A549 (cell line): ENCODE results near the gene AFF3. TPM values are rescaled to one million over a fixed set of nuclear protein-coding genes. Genes with fewer than 3 reads are reported as not detected.
A peak's percentile ranks its signal among the peaks of the same experiment; 100 is the strongest.

ENCODE experiments used
- ATAC-seq, 2 experiments: fragments of 200-7000 bp in 1 of 2; fragments of >200 bp in 1 of 2; cut with Nextera tagmentation in 1 of 2; cut with Tn5 transposase in 1 of 2; 3 replicates each; pipeline versions ENCODE4 v1.8.0 to v1.9.1; 2018 to 2020; ENCODE audit warnings: mild to moderate bottlenecking in 1 of 2, moderate library complexity in 1 of 2
- CTCF ChIA-PET: fragments of 300-600 bp; sonication (Branson Sonifier 250); formaldehyde crosslinking; extraction: SDS; loops from one replicate; lab custom pipeline; 2021; ENCODE audit warnings: antibody characterized with exemption, inconsistent platforms; lab: Yijun Ruan, JAX
- POLR2A ChIA-PET: fragments of 350-600 bp; formaldehyde crosslinking; extraction: SDS; loops from one replicate; lab custom pipeline; 2021; ENCODE audit warnings: antibody characterized with exemption, inconsistent platforms; lab: Yijun Ruan, JAX
- DNase-seq, 2 experiments: peaks; one replicate each; pipeline versions ENCODE4 v3.0.0 to v3.0.0-alpha.2; 2011 to 2016; ENCODE audit warnings: low read depth in 1 of 2, low spot score in 1 of 2
- FAIRE-seq: peaks from 2 replicates; lab custom pipeline; 2011; peaks lifted over from hg19 to GRCh38; lab: Jason Lieb, UNC
- H3K27ac ChIP-seq, 2 experiments: fragments of >200 bp; sonication (Bioruptor Twin); formaldehyde crosslinking; 3 replicates each; pipeline ENCODE4 v1.5.1; 2016 to 2017
- H3K4me1 ChIP-seq: fragments of >200 bp; sonication (Bioruptor Twin); formaldehyde crosslinking; 3 replicates; pipeline ENCODE4 v1.6.1; 2016
- H3K4me2 ChIP-seq: fragments of >200 bp; sonication (Bioruptor Twin); formaldehyde crosslinking; 3 replicates; pipeline ENCODE4 v1.6.1; 2016
- H3K4me3 ChIP-seq: fragments of >200 bp; sonication (Bioruptor Twin); formaldehyde crosslinking; 3 replicates; pipeline ENCODE4 v1.5.1; 2016
- H3K9me3 ChIP-seq: fragments of >200 bp; sonication (Bioruptor Twin); formaldehyde crosslinking; 3 replicates; pipeline ENCODE4 v1.6.1; 2016
- BHLHE40 ChIP-seq: IDR thresholded peaks from 2 replicates; pipeline ENCODE4 v1.6.1; 2012; ENCODE audit warnings: low read depth, low read length, inconsistent platforms
- CHD2 ChIP-seq: fragments of 150-350 bp; IDR thresholded peaks from 2 replicates; pipeline ENCODE4 v1.6.1; 2014; ENCODE audit warnings: low read length; ENCODE audit not compliant: partially characterized antibody
- CTCF ChIP-seq: fragments of >200 bp; sonication (Bioruptor Twin); formaldehyde crosslinking; IDR thresholded peaks from 3 replicates; pipeline ENCODE4 v1.5.1; 2016
- ESRRA ChIP-seq: fragments of 150-350 bp; IDR thresholded peaks from 2 replicates; pipeline ENCODE4 v1.6.1; 2014; ENCODE audit warnings: mild to moderate bottlenecking, low read length, borderline replicate concordance
- HMGXB4 ChIP-seq: fragments of 250-450 bp; sonication (Bioruptor Pico); IDR thresholded peaks from 2 replicates; pipeline ENCODE4 v1.5.0; 2021; ENCODE audit warnings: mild to moderate bottlenecking, moderate library complexity, borderline replicate concordance
- HOXB13 ChIP-seq: fragments of 250-450 bp; sonication (Bioruptor Pico); IDR thresholded peaks from 2 replicates; pipeline ENCODE4 v1.5.0; 2020; ENCODE audit warnings: low read depth, mild to moderate bottlenecking, moderate library complexity
- JUN ChIP-seq, 2 experiments: fragments of >200 bp; sonication (Bioruptor Twin); formaldehyde crosslinking; IDR thresholded peaks; 2 replicates in 1 of 2; 3 replicates in 1 of 2; pipeline ENCODE4 v1.6.1; 2016 to 2017
- KDM5A ChIP-seq: fragments of 200-600 bp; sonication (generic); IDR thresholded peaks from 2 replicates; pipeline ENCODE4 v1.6.1; 2016; ENCODE audit warnings: antibody characterized with exemption, mild to moderate bottlenecking
- MAFK ChIP-seq: fragments of 450-650 bp; IDR thresholded peaks from 2 replicates; pipeline ENCODE4 v1.6.1; 2014; ENCODE audit not compliant: partially characterized antibody
- NFE2L2 ChIP-seq: fragments of 150-350 bp; conservative IDR thresholded peaks from 2 replicates; pipeline ENCODE4 v1.6.1; 2014; ENCODE audit warnings: low read length
- NPAS2 ChIP-seq: fragments of 250-450 bp; sonication (Bioruptor Pico); IDR thresholded peaks from 2 replicates; pipeline ENCODE4 v1.8.0; 2022; ENCODE audit warnings: mild to moderate bottlenecking, moderate library complexity, borderline replicate concordance
- NR3C1 ChIP-seq: fragments of >200 bp; sonication (Bioruptor Twin); formaldehyde crosslinking; IDR thresholded peaks from 3 replicates; pipeline ENCODE4 v1.6.1; 2017
- SMC3 ChIP-seq: fragments of >200 bp; sonication (Bioruptor Twin); formaldehyde crosslinking; IDR thresholded peaks from 3 replicates; pipeline ENCODE4 v1.6.1; 2018; ENCODE audit warnings: inconsistent platforms
- TFCP2L1 ChIP-seq: fragments of 250-450 bp; sonication (Bioruptor Pico); IDR thresholded peaks from 2 replicates; pipeline ENCODE4 v1.5.0; 2021; ENCODE audit warnings: mild to moderate bottlenecking
- USF2 ChIP-seq: fragments of 450-650 bp; IDR thresholded peaks from 2 replicates; pipeline ENCODE4 v1.6.1; 2014; ENCODE audit warnings: antibody characterized with exemption
- ZFP36 ChIP-seq: fragments of 450-650 bp; IDR thresholded peaks from 2 replicates; pipeline ENCODE4 v1.6.1; 2014; ENCODE audit warnings: borderline replicate concordance; ENCODE audit not compliant: partially characterized antibody
- ZNF302 ChIP-seq: fragments of 250-450 bp; sonication (Bioruptor Pico); IDR thresholded peaks from 2 replicates; pipeline ENCODE4 v1.9.0; 2021; ENCODE audit warnings: inconsistent platforms, mild to moderate bottlenecking, moderate library complexity
- WGBS: methylation state at CpG from one replicate; pipeline ENCODE4 v1.1.6; 2017; ENCODE audit errors: missing lambda C conversion rate; 5-methylcytosine and 5-hydroxymethylcytosine counted together
- polyA plus RNA-seq, 4 experiments: library from polyadenylated mRNA; depleted of rRNA in 3 of 4; stranded (reverse); fragments of >200 nt; fragmentation: RNase III in 1 of 4; extraction: RNeasy Plus Mini Kit Qiagen cat#74134 plus additional on column Dnase treatment in 1 of 4; gene quantifications; 2 replicates in 3 of 4; 3 replicates in 1 of 4; pipeline ENCODE4 v1.2.3, GENCODE V29; 2011 to 2017

The AFF3 gene
- polyA plus RNA-seq, 2 of the 4 experiments (the other 2 are of a cell fraction): not detected

- Histone ChIP-seq H3K27ac (no peak overlapping the region), H3K4me2 (no peak overlapping the region), H3K4me1 (no peaks in the 10 kb centered on the region), H3K4me3 (no peak overlapping the region), H3K9me3 (no peaks in the 10 kb centered on the region)
- ChIA-PET POLR2A (no interaction called here), CTCF (no interaction called here)
- no peak for DNase-seq
- 44% methylated on average over 2 of the region's 2 CpGs for WGBS
- TF ChIP-seq HMGXB4 (CRISPR knock-in tag) (no peak), JUN (IDR thresholded peaks at IDR 0.05) (no peak), NPAS2 (no peak), ZNF302 (CRISPR knock-in tag) (no peak)
- FAIRE-seq: no peak
- ATAC-seq: no peak
Observed at GRCh38 chr2:99861376-99861760, 281.0 kb downstream of the AFF3 start.

GRCh38 chr2:99860720-99861375 is 281.5 kb downstream of the AFF3 start:
- Histone ChIP-seq H3K4me1 (no peaks in the 10 kb centered on the region), H3K4me3 (no peak overlapping the region), H3K27ac (no peak overlapping the region), H3K4me2 (no peak overlapping the region), H3K9me3 (no peaks in the 10 kb centered on the region)
- WGBS: 24% methylated on average over 4 of the region's 4 CpGs
- ATAC-seq (no peak), FAIRE-seq (no peak), DNase-seq (no peak)
- POLR2A ChIA-PET: no interaction called here
- TF ChIP-seq SMC3 (no peak), MAFK (peak; percentile 50), HOXB13 (CRISPR knock-in tag) (no peak)
- CTCF ChIA-PET: interaction anchor here (1.0 kb wide), 1 partner anchor 14 kb away, joined by 3 read pairs; no protein-coding TSS in a partner anchor

DNA sequence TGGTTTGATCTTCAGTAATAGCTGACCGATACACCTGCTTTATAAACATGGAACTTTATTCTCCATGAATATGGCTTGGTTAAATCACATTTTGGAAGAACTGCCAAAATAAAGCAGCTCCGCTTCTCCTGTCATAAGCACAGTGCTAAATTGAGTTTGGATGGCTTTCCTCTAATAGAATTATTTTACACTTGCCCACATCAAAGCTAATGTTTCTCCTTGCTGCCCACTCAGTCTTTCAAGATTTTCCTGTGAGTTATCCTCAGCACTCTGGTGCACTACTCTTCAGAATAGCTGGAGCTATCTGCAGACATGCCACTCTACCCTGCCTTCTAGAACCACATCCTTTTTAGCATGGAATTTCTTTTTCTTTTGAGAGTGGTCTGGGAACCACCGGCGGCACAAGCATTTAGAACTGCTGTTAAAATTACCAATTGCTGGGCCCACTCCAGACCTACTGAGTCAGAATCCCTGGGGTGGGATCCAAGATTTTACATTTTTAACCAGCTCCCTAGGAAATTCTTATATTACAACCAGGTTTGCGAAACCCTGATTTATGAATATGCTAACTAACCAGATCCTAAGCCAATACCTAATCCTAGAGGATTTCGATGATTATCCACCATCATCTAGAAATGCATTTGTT is 283.3 kb downstream of the AFF3 start:
- DNase-seq: no peak
- ChIA-PET CTCF (no interaction called here), POLR2A (no interaction called here)
- Histone ChIP-seq H3K27ac (no peak overlapping the region), H3K4me1 (no peaks in the 10 kb centered on the region), H3K4me2 (no peak overlapping the region), H3K9me3 (no peaks in the 10 kb centered on the region)
- no peak for ATAC-seq
- FAIRE-seq: no peak
- TF ChIP-seq NR3C1: no peak
- TF ChIP-seq NFE2L2: no peak
- no peak for TF ChIP-seq ESRRA
- no peak for TF ChIP-seq KDM5A
- TF ChIP-seq USF2: no peak
- no peak for TF ChIP-seq TFCP2L1
- no peak for TF ChIP-seq ZFP36
- TF ChIP-seq BHLHE40: no peak
- TF ChIP-seq, all 56 proteins: peak for 0
- H3K4me3 ChIP-seq: no peak overlapping the region
- WGBS: 58% methylated on average over 6 of the region's 6 CpGs

DNA sequence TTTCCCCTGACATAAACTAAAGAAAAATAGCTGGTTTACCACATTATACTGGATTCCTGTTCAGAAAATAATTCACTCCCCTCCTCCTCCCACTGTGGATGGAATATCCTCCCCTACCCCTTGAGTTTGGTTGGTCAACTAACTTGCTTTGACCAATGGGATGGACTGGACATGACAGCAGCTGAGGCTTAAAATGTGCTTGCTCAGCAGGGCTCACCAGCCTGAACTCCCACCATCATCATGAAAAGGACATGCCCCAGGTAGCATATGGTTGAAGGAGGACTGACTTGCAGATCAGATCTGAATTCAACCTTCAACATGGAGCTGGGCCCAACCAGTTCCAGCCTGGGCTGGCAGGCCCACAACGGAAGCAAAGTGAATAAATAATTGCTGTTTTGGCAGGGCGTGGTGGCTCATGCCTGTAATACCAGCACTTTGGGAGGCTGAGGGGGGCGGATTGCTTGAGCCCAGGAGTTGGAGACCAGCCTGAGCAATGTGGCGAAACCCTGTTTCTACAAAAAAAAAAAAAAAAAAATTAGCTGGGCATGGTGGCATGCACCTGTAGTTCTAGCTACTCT is 284.4 kb downstream of the AFF3 start:
- ATAC-seq (no peak), DNase-seq (no peak), FAIRE-seq (no peak)
- ChIA-PET POLR2A (no interaction called here), CTCF (interaction anchor here (0.6 to 0.7 kb wide), 2 partner anchors 81 to 305 kb away, joined by 3 read pairs; no protein-coding TSS in a partner anchor)
- no peak overlapping the region for H3K27ac ChIP-seq
- no peaks in the 10 kb centered on the region for H3K9me3 ChIP-seq
- no peak overlapping the region for H3K4me3 ChIP-seq
- H3K4me1 ChIP-seq: no peaks in the 10 kb centered on the region
- 24% methylated on average over 4 of the region's 4 CpGs for WGBS
- no peak for TF ChIP-seq ZFP36
- TF ChIP-seq CHD2: no peak
- peak; percentile 74 for TF ChIP-seq MAFK
- TF ChIP-seq CTCF: no peak
- no peak overlapping the region for H3K4me2 ChIP-seq
